ENCODE results near the gene MTM1.

The MTM1 gene

GRCh38 chrX:150610043-150610442 is 41.6 kb downstream of the MTM1 start:
- no peak for DNase-seq

GRCh38 chrX:150610446-150610845 is 42.0 kb downstream of the MTM1 start:
- DNase-seq, result no peak

GRCh38 chrX:150615356-150615755 is 46.9 kb downstream of the MTM1 start:
- DNase-seq, result no peak

GRCh38 chrX:150616179-150616862 is 47.9 kb downstream of the MTM1 start:
- DNase-seq, result no peak

- DNase-seq, result no peak
Observed at GRCh38 chrX:150616863-150617198, 48.4 kb downstream of the MTM1 start.

- DNase-seq, result no peak
Observed at GRCh38 chrX:150621652-150622051, 53.2 kb downstream of the MTM1 start.

- DNase-seq, result no peak
Observed at GRCh38 chrX:150623583-150623982, 55.2 kb downstream of the MTM1 start.

- DNase-seq, result no peak
Observed at GRCh38 chrX:150625097-150625496, 56.7 kb downstream of the MTM1 start.

GRCh38 chrX:150625875-150626274 is 57.5 kb downstream of the MTM1 start:
- no peak for DNase-seq

GRCh38 chrX:150627957-150628356 is 59.5 kb downstream of the MTM1 start:
- DNase-seq, result no peak

GRCh38 chrX:150635952-150636351 is 67.5 kb downstream of the MTM1 start:
- DNase-seq, result no peak

GRCh38 chrX:150642423-150642822 is 74.0 kb downstream of the MTM1 start:
- DNase-seq, result no peak

GRCh38 chrX:150643271-150643670 is 74.8 kb downstream of the MTM1 start:
- DNase-seq, result no peak

- no peak for DNase-seq
Observed at GRCh38 chrX:150643958-150644357, 75.5 kb downstream of the MTM1 start.

GRCh38 chrX:150644422-150644821 is 76.0 kb downstream of the MTM1 start:
- DNase-seq, result no peak

- no peak for DNase-seq
Observed at GRCh38 chrX:150647331-150647730, 78.9 kb downstream of the MTM1 start.

- no peak for DNase-seq
Observed at GRCh38 chrX:150648296-150648940, 80.0 kb downstream of the MTM1 start.

- no peak for DNase-seq
Observed at GRCh38 chrX:150649096-150649870, 80.9 kb downstream of the MTM1 start.

GRCh38 chrX:150651906-150652305 is 83.5 kb downstream of the MTM1 start:
- no peak for DNase-seq

- no peak for DNase-seq
Observed at GRCh38 chrX:150655788-150656187, 87.4 kb downstream of the MTM1 start.

GRCh38 chrX:150663073-150663472 is 94.7 kb downstream of the MTM1 start:
- peak in 1 of 2 experiments; percentile 52 for DNase-seq

GRCh38 chrX:150664290-150664689 is 95.9 kb downstream of the MTM1 start:
- peak; percentile 51 to 75 for DNase-seq

- DNase-seq, result no peak
Observed at GRCh38 chrX:150676221-150676620, 107.8 kb downstream of the MTM1 start.

GRCh38 chrX:150680974-150681373 is 112.6 kb downstream of the MTM1 start:
- DNase-seq, result peak in 1 of 2 experiments; percentile 29
